Gastrocnemius medialis (tissue), 4 donors: ENCODE results near the gene FREM2.

Experiments used
- CTCF ChIP-seq, 5 experiments: fragments of 450-650 bp in 3 of 5; fragments of 200-600 bp in 2 of 5; sonication (generic) in 2 of 5; IDR thresholded peaks in 4 of 5; conservative IDR thresholded peaks in 1 of 5; 1 replicate in 4 of 5; 2 replicates in 1 of 5; pipeline ENCODE4 v1.5.1; 2016 to 2019; ENCODE audit warnings: antibody characterized with exemption in 5 of 5, mild to moderate bottlenecking in 3 of 5, moderate library complexity in 3 of 5
- POLR2A ChIP-seq, 2 donors: fragments of 450-650 bp; IDR thresholded peaks; one replicate each; pipeline ENCODE4 v1.6.1; 2017; ENCODE audit warnings: antibody characterized with exemption in 2 of 2, mild to moderate bottlenecking in 2 of 2, moderate library complexity in 2 of 2

- TF ChIP-seq CTCF (IDR thresholded peaks at IDR 0.05 in 4 of 5, conservative IDR thresholded peaks at IDR 0.05 in 1 of 5) (no peak), POLR2A (IDR thresholded peaks at IDR 0.05) (no peak)
These were observed 90.7 kb downstream of the FREM2 start for GRCh38 chr13:38777347-38778119.
